ENCODE data around the gene SCGB1C2. TPM values are rescaled to one million over a fixed set of nuclear protein-coding genes. Genes with fewer than 3 reads are reported as not detected.
"Not testable (repeated sequence)": the region's sequence is repeated elsewhere in the genome, so short reads cannot be mapped to it uniquely, and the experiment has no call there.

SCGB1C2 gene
- polyA plus RNA-seq (2012; ENCODE audit: missing spikeins), result not detected

DNA sequence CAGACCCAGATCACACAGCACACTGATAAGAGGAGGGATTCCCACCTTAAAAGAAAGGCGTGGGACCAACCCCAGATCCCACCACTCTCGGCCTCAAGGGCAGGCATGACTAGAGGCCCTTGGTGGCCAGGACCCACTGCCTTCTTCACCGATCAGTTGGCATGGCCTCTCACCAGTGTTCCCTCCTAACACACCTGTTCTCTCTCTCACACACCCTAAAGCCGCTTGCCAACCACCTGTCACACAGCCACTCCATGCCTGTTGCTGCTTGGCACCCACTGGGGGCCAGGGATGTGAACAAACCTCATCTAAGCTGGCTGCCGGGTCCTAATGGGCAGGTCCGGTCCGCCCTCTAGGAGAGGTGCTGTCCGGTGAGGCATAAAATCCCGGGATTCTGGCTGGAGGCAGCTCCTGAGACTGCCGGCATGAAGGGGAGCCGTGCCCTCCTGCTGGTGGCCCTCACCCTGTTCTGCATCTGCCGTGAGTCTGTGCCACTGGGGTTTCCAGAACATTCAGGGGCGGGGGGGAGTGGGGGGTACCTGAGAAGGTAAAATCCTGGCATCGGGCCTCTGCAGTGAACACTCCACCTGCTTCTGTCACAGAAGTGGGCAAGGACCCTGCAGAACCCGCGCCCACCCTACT lies at the start of gene SCGB1C2:
Gene SCGB1C2 (plus strand): TSS at position 404 of the 642 bp plus-strand sequence. CDS start 22 bp downstream, at position 426.
- not testable (repeated sequence) for DNase-seq (ENCODE audit: insufficient read length); FAIRE-seq

DNA sequence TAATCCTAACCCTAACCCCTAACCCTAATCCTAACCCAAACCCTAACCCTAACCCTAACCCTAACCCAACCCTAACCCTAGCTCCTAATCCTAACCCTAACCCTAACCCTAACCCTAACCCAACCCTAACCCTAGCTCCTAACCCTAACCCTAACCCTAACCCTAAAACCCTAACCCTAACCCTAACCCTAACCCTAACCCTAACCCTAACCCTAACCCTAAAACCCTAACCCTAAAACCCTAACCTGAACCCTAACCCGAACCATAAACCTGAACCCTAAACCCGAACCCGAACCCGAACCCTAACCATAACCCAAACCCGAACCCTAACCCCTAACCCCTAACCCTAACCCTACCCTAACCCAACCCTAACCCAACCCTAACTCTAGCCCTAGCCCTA lies 24.3 kb upstream of the SCGB1C2 start:
- not testable (repeated sequence) for DNase-seq (ENCODE audit: insufficient read length); FAIRE-seq

- not testable (repeated sequence) for FAIRE-seq; DNase-seq (ENCODE audit: insufficient read length)
Measured at GRCh38 chr17:118339-118917, 18.9 kb upstream of the SCGB1C2 start.

GRCh38 chr17:133932-134331 lies 3.4 kb upstream of the SCGB1C2 start:
- not testable (repeated sequence) for DNase-seq (ENCODE audit: insufficient read length); FAIRE-seq

DNA sequence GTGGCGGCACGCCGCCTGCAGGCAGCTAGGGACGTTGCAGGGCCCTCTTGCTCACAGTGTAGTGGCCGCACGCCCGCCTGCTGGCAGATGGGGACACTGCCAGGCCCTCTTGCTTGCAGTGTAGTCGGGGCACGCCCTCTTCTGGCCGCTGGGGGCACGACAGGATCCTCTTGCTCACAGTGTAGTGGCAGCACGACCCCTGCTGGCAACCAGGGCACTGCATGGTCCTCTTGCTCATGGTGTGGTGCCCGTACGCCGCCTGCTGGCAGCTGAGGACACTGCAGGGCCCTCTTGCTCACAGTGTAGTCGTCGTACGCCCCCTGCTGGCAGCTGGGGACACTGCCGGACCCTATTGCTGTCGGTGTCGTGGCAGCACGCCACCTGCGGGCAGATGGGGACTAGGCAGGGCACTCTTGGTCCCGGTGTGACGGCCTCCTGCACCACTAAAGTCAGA lies 3.0 kb upstream of the SCGB1C2 start:
- not testable (repeated sequence) for FAIRE-seq; DNase-seq (ENCODE audit: insufficient read length)

DNA sequence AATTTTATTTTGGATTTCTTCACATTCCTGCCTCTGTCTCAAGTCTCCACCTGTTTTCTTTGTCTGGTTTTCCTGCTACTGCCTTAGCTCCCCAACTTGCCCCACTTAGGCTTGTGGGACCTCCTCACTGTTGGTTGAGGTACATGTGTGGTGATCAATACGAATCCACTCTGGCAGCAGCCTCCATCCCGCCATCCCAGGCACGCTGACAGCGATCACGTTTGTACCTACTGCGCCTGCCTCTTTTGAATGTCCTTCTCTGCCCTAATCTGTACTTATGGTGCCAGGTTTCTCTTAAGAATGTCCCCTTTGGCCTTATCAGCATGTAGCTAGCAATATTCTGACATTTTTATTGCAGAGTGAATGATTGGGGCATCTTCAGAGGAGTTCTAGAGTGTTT lies 2.3 kb upstream of the SCGB1C2 start:
- FAIRE-seq; DNase-seq (ENCODE audit: insufficient read length): not testable (repeated sequence)

DNA sequence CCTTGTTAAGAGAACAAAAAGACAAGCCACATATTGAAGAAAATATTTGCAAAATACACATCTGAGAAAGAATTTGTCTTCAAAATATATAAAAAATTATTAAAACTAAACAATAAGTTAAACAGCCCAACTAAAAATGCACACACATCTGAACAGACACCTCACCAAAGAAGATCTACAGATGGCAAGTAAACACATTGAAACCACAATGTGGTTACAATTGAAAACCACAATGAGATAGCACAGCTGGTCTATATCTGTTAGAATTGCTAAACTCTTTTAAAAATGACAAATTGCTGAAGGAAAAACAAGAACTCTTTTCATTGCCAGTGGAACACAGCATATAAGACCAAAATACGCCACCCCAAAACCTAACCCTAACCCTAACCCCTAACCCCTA lies 1.5 kb upstream of the SCGB1C2 start:
- FAIRE-seq; DNase-seq (ENCODE audit: insufficient read length): not testable (repeated sequence)

- DNase-seq (ENCODE audit: insufficient read length); FAIRE-seq: not testable (repeated sequence)
Measured at GRCh38 chr17:136531-136930, 838 bp upstream of the SCGB1C2 start.

DNA sequence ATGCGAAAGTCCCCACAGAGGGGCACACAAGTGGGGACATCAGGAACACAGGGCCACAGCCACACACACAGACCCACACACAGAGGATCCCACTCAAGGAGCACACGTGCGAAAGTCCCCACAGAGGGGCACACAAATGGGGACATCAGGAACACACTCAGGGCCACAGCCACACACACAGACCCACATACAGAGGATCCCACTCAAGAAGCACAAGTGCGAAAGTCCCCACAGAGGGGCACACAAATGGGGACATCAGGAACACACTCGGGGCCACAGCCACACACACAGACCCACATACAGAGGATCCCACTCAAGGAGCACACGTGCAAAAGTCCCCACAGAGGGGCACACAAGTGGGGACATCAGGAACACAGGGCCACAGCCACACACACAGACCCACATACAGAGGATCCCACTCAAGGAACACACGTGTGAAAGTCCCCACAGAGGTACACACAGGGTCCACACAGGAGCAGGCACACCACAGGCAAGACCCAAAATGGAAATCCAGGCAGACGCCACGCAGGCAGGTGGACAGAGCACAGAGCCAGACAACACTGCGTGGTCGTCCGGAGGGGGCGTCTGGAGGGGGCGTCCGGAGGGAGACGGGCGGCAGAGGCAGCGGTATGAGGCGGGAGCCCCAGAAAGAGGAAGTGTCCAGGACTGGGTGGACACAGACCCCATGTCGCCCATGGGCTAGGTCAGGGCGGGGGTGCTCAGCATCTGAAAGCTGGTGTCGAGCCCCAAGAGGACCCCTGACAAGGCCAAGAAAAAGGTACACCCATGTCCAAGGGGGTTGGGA lies 2.2 kb downstream of the SCGB1C2 start:
- not testable (repeated sequence) for FAIRE-seq

GRCh38 chr17:142102-142661 lies 4.8 kb downstream of the SCGB1C2 start:
- DNase-seq (ENCODE audit: insufficient read length), result no peak
- no peak for TF ChIP-seq TAF1 (IDR thresholded peaks at IDR 0.05; ENCODE audit: borderline replicate concordance, low read depth, low read length)
- no peak for TF ChIP-seq POLR2AphosphoS5 (IDR thresholded peaks at IDR 0.05; ENCODE audit: low read depth, low read length)
- FAIRE-seq, result no peak

More for the DNA sequence above, 2.2 kb downstream of the SCGB1C2 start:
- DNase-seq (ENCODE audit: insufficient read length), result not testable (repeated sequence)

DNA sequence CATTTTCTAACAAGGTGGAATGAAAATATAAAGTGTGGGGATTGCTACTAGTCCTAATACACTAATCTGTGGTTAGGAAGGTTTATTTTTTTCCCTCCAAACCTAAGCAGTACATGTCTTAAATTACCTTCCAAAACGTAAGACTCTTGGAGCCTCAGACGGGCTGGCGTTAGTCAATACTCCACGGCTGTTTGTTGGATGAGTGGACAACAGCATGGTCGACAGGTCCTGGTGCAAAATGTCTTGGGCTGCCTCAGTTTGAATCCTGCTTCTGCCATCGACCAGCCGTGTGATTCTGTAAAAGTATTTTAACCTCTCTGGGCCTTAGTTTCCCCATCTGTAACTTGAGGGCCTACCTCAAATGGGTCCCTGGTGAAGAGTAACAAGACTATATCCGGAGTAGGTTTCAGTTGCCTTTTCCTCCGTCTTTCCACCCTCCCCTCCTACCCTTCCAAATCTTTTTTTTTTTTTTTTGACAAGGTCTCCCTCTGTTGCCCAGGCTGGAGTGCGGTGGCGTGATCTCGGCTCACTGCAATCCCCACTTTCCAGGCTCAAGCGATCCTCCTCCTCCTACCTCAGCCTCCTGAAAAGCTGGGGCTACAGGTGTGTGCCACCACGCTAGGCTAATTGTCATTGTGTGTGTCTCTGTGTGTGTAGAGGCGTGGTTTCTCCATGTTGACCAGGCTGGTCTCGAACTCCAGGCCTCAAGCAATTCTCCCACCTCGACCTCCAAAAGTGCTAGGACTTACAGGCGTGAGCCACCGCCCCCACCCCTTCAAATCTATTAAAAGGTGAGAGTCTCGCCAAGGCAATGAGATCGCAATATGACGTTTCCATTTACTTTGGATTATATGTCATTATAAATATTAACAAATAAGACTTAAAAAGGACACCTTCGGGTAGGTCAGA lies 5.8 kb downstream of the SCGB1C2 start:
- TF ChIP-seq POLR2A (IDR thresholded peaks at IDR 0.05; ENCODE audit: low read depth, low read length), result no peak
- TF ChIP-seq TAF1 (IDR thresholded peaks at IDR 0.05; ENCODE audit: borderline replicate concordance, low read depth, low read length), result no peak
- no peak for TF ChIP-seq POLR2AphosphoS5 (IDR thresholded peaks at IDR 0.05; ENCODE audit: low read depth, low read length)
- DNase-seq (ENCODE audit: insufficient read length) (no peak), FAIRE-seq (no peak)

DNA sequence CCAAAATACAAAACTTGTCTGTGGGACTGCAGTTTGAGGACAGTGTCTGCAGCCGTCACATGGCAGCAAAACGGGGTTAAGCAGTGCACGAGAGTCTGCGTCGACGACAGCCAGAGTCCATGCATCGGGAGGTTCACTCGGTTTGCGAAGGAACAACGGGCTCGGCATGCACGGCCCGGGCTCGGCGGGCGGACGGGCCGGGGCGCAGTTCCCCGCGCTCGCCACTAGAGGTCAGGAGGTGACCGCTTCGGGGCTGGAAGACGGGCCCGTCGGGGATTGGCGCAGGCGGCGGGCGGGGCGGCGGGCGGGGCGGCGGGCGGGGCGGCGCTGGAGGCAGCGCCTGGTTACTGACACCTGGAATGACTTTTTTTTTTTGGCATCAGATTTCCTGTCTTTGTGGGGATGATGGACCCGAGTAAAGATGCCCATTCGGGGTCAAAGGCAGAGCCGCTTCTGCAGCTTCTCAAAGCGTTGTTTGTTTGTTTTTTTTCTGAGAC lies 6.5 kb downstream of the SCGB1C2 start:
- no peak for FAIRE-seq
- TF ChIP-seq TAF1 (IDR thresholded peaks at IDR 0.05; ENCODE audit: borderline replicate concordance, low read depth, low read length), result no peak
- no peak for TF ChIP-seq POLR2A (IDR thresholded peaks at IDR 0.05; ENCODE audit: low read depth, low read length)
- TF ChIP-seq POLR2AphosphoS5 (IDR thresholded peaks at IDR 0.05; ENCODE audit: low read depth, low read length), result no peak
- peak; percentile 95 for DNase-seq (ENCODE audit: insufficient read length)
